ENCODE measurements around the gene UGT2B17. TPM values are rescaled to one million over a fixed set of nuclear protein-coding genes. Genes with fewer than 3 reads are reported as not detected.
"Not testable (repeated sequence)": the region's sequence is repeated elsewhere in the genome, so short reads cannot be mapped to it uniquely, and the experiment has no call there.

Gene UGT2B17
- polyA plus RNA-seq (ENCODE audit: insufficient read length in 3 of 3): not detected

DNA sequence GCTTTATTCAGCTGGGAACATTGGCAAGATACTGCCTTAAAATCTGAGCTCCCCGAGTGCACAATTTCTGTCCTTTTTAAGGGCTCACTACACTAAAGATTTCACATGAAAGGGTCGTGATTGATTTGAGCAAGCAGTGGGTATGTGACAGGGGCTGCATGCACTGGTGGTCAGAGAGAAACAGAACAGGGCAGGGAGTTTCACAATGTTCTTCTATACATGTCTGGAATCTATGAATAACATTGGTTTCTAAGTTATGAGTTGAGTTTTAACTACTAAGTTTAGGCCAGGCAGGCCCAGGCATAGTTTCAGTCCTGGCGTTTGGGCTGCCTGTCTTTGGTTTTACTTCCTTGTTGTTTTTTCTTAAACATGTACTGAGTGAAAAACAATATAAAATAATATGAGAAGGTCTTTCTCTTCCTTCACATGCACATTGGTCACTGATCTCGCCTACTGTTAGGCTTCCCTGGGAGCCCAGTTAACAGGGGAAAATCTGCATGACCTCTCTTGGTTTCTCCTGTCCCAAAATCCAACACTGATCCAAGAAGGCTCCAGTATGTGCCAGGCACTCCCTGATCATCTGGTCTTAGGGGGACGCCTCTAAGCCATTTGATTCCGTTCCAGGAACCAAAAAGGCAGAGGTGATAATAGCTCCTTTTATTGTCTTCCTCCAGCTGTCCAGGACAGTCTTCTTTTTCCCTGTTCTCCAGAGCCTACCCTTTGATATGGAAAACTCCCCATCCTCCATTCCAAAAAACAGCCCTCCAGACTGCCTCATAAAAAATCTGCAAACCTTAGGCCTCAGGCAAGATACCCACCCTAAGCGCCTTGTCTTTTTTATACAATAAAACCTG is at the start of gene UGT2B17:
TSS of gene UGT2B17 (minus strand) at position 51 of the 854 bp plus-strand sequence. CDS start 7,838 bp downstream, outside the sequence.
- DNase-seq (ENCODE audit: low read depth in 3 of 3, low spot score in 2 of 3): no peak

DNA sequence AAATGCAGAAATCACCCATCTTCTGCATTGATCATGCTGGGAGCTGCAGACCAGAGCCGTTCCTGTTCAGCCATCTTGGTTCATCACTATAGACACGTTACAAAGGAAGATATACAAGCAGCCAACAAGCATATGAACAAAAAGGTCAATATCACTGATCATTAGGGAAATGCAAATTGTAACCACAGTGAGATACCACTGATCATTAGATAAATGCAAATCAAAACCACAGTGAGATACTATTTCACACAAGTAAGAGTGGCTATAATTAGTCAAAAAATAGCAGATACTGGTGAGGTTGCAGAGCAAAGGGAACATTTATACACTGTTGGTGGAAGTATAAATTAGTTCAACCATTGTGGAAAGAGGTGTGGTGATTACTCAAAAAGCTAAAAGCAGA is 46.6 kb upstream of the UGT2B17 start:
- not testable (repeated sequence) for DNase-seq (ENCODE audit: low read depth in 3 of 3, low spot score in 2 of 3)

DNA sequence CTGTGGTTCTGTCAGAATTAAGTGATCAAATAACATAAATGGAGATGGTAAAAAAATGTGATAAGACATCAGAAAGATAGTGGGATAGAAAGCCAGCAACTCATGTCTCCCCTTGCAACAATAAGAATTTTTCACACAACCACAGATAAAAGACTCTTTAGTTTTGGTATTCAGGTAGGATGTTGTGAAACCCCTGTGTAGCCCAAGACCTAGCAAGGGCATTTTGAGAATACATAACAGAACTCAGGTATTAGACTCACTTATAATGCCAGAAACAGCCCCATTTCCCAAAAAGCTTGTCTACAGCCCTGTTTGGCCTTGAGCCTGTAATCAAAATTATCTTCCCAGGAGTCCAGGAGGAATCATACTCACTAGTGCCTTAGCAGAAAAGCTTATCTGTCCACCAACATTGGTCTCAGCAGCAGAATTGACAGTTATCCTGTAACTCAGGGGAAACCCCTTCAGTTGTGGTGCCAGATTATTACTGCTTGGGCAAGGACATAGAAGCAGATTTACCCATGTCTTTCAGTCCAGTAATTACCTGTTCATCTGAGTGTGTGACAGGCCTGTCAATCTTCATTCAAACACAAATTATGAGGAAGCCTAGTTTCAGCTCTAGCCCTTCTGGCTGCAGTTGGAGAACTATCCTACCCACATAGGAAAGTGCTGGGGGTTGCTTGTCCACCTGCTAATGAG is 41.0 kb upstream of the UGT2B17 start:
- DNase-seq (ENCODE audit: low read depth in 3 of 3, low spot score in 2 of 3): no peak

DNA sequence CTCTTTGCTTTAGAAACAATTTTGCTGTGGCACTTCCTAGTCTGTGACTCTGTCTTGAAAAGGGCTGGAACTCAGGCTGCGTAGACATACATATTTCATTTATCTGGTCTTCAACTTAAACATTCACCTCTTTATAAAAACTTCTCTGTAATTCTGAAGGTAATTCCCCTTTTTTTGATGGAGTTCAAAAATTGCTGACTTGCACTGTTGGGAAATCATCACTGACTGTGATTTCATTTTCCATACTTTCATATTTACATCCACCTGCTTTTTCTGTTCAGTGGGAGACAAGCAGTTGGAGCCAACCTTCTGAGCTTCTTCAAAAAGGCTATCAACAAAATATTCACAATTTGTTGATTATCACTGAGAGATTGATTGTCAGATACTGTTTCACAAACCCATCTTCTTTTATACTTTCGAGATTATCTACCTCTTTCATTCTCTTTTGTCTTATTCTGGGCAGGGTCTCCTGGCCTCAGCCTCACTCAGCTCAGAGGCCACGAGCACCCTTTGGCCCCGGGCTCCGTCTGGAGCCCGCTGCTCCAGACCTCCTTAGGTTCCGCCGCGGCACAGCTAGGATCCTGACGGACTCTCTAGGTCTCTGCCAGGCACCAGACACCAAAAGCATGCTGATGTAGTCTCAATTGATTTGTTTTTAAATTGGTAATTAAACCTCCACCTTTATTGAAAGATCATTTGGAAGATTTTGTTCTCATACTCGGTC is 39.7 kb upstream of the UGT2B17 start:
- no peak for DNase-seq (ENCODE audit: low read depth in 3 of 3, low spot score in 2 of 3)

DNA sequence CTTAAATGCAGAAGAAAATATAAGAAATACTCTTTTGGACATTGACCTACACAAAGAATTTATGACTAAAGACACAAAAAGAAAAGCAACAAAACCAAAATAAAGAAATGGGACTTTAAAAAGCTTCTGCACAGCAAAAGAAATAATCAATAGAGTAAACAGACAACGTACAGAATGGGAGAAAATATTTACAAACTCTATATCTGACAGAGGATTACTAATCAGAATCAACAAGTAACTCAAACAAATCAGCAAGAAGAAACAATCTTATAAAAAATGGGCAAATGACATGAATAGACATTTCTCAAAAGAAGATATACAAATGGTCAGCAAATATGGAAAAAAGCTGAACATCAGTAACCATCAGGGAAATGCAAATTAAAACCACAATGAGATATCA is 37.6 kb upstream of the UGT2B17 start:
- no peak for DNase-seq (ENCODE audit: low read depth in 3 of 3, low spot score in 2 of 3)

DNA sequence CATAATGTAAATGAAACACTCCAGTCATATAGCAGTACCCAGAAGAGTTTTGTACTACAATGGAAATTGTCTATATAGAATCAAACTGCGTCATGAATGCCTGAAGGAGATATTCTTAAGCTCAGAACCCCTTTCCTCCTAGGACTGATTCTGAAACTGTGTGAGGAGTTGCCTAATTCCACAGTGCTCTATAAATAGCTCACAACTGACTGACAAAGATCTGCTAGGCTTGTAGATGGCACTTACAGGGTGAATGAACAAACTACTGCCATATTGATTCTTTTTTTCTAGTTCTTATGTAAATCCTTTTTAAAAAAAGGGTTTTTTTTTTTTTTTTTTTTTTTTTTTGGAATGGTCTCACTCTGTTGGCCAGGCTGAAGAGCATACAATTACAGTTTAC is 30.1 kb upstream of the UGT2B17 start:
- no peak for DNase-seq (ENCODE audit: low read depth in 3 of 3, low spot score in 2 of 3)

DNA sequence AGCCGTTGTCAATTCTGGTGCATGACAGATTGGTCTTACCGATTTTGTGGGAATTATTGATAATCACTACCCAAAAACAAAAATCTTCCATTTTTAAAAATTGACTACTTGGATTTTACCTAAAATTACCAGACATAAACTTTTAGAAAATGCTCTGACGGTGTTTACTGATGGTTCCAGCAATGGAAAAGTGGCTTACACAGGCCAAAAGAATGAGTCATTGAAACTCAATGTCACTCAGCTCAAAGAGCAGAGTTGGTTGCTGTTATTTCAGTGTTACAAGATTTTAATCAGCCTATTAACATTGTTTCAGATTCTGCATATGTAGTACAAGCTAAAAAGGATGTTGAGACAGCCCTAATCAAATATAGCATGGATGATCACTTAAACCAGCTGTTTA is 23.0 kb upstream of the UGT2B17 start:
- no peak for DNase-seq (ENCODE audit: low read depth in 3 of 3, low spot score in 2 of 3)

DNA sequence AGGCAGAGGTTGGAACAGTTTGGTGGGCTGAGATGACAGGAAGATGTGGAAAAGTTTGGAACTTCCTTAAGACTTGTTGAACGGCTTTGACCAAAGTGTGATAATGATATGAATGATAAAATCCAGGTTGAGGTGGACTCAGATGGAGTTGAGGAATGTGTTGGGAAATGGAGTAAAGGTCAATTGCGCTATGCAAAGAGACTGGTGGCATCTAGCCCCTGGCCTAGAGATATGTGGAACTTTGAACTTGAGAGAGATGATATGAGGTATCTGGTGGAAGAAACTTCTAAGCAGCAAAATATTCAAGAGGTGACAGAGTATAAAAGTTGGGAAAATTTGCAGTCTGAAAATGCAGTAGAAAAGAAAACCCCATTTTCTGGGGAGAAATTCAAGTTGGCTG is 21.4 kb upstream of the UGT2B17 start:
- no peak for DNase-seq (ENCODE audit: low read depth in 3 of 3, low spot score in 2 of 3)

DNA sequence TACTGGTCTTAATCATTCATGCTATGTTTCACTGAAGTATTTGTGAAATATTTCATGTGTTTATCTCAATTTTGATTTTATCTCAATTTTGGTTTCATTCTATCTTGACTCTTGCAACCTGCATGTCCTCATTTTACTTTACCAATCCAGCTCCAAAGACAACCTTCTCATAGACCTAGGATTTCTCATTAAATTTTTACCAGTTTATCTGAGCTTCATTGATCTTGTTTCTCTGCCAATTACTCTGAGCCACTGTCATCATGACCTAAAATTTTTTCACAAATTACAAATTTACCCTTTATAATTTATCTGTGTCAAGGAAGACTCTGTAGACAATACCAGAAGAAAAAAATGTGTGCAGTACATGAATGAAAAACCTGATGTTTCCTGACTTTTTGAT is 18.6 kb upstream of the UGT2B17 start:
- DNase-seq (ENCODE audit: low read depth in 3 of 3, low spot score in 2 of 3): no peak

DNA sequence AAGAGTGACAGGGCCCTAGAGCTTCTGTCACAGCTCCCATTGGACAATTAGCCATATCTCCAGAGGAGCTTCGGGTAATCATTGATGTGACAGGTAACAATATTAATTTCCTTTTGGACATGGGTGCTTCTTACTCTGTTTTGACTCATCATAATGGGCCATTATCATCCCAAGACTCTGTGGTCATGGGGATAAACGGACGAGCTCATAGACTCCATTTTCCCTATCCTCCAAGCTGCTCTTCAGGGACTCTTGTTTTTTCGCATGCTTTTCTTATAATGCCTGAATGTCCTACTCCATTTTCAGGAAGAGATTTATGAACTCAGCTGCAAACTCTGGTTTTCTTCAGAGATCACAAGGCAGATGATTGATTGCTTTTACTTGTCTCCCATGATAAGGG is 17.0 kb upstream of the UGT2B17 start:
- no peak for DNase-seq (ENCODE audit: low read depth in 3 of 3, low spot score in 2 of 3)

DNA sequence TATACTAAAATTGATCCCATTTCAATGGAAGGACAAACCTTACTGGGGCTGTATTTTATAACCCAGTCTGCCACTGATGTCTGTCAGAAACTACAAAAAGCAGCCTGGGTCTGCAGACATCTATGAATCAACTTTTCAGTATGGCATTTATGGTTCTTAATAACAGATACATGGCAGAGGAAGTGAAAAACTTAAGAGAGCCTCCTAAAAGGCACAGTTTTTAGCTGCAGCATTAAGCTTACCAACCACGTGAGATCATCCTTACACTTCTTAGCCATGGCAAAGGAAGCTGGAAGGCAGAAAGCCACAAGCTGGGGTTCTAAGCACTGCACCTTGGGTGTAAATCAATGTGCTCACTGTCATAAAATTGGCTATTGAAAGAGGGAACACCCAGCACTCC is 16.6 kb upstream of the UGT2B17 start:
- DNase-seq (ENCODE audit: low read depth in 3 of 3, low spot score in 2 of 3): no peak

DNA sequence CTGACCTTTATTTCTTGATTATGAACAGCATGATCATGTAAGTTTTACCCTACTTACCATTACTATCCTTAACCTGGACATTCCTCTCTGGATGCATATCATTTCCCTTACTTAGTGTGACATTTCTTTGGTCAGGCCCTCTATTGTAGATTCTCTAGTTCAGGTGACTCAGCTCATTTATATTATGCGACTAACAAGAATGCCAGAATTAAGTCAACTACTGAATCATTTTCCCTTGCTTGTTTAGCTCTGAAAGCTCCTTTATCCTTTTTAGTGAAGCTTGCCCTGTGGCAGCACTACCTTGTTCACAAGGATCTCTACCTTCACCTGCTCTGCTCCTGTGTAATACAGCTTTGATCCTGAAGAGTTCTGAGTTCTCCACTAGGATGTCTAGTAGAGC is 15.1 kb upstream of the UGT2B17 start:
- DNase-seq (ENCODE audit: low read depth in 3 of 3, low spot score in 2 of 3): no peak

DNA sequence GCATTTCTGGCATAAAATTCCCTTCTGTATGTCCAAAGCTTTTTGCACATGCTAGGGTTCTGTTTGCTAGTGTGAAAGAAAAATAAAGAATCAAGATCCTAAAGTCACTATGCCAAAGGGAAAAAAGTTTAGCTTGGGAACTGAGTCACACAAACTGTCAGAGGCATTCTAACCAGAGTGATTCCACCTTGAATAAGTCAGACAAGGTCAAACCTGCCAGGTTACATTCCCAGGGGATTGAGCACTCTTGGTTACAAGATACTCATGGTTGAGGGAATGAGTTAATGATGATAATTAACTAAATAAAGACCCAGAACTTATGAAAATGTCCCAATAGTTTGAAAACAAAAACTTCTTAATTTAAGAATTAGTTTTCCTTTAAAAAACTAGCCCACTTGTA is 13.7 kb upstream of the UGT2B17 start:
- DNase-seq (ENCODE audit: low read depth in 3 of 3, low spot score in 2 of 3): no peak

DNA sequence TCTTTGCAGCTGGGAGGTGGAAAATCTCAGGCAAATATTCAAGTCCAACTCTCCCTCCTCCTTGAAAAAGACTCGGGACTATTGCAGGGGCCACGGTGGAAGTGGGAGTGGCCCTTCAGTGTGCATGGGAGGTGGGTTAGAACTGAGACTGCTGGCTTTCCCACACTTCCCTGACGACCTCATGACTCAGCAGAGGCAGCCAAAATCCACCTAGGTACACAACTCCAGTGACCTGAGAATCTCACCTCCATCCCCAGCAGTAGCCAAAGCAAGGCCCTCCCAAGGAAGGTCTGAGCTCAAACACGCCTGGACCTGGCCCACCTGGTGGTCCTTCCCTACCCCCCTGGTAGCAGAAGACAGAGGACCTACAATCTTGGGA is 6.2 kb upstream of the UGT2B17 start:
- no peak for DNase-seq (ENCODE audit: low read depth in 3 of 3, low spot score in 2 of 3)

DNA sequence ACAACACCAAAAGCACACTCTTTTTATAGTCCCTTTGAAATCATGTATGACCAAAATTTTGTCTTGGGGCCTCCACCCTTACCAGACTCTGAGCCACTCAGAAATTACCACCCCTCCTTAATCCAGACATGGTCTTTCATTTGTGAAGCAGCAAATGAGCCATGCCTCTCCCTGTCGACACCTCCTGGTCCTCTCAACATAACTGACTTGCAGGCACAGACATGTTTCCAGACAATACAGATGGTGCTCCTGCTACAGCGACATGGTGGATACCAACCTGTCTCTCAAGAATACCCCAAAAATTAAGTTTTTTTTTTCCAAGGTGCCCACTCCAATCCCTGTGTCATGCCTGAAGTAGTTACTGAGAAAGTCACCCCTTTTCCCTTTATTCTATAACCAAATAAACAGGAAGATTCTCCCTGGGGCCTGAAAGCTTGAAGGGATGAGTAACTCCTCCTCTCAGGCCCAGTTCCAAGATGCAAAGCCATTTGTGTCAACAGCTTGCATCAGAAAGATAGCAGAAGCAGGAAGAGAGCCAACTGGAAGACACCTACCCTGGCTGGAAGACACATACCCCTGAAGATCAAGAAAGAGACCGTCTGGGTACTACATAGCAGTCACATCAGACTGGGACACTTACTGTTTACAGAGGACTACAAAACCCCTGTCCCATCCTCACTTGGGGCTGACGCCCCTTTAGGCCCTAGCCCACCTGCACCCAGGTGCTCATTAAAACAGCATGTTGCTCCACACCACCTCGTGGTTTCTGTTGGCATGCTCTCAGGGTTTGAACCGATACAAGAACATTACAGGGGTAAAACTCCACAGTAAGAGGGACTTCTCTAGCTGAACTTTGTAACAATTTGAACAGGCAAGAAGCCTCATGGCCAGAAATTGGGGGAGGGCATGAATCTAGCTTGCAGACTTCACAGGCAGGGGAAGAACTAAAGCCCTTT is 5.5 kb upstream of the UGT2B17 start:
- no peak for DNase-seq (ENCODE audit: low read depth in 3 of 3, low spot score in 2 of 3)

DNA sequence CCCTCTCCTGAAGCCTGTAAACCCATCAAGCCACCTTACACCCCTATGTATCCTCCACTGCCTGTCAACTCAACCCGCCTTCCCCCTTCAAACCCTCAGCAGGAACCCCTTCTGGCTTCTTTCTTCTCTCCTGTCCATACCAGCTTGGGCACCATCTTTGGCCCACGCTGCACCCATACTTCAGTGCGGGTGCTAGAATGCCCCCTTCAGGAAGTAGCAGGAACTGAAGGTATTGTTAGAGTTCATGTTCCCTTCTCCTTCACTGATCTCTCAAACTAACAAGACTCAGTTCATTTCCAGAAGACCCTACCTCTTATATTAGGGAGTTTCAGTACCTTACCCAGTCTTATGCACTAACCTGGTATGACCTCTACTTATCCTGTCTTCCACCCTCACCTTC is 1.5 kb upstream of the UGT2B17 start:
- no peak for DNase-seq (ENCODE audit: low read depth in 3 of 3, low spot score in 2 of 3)

DNA sequence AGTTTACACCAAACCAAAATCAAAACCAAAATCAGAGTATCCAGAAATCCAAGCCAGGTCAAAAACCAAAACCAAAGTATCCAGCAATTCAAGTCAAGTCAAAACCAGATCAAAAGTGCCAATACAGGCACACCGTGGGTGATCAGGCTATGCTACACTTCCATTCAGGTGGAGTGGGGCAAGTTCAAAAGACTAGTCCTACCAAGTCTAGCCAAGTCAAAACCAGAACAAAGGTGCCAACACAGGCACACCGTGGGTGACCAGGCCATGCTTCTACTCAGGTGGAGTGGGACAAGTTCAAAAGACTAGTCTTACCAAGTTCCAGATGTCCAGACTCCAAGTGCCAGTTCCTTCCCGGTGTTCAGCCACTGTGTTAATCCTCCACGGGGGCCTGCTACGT is 486 bp downstream of the UGT2B17 start:
- not testable (repeated sequence) for DNase-seq (ENCODE audit: low read depth in 3 of 3, low spot score in 2 of 3)

DNA sequence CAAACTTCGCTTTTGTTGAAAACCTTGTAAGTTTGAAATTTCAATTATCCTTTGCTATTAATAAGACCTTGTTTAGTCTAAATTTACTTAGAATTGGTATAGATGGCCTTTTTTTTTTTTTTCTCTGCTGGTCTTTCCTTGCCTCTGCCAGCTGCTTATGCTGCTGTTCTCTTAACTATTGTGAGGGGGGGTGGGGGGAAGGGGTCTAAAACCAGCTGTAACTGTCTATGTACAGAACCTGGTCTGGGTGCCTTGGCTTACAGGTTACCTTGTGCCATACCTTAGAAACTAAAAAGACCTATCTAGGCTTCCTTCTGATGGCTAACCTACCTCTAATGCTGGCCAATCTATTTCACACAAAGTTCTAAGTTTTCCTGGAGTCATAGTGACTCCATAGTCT is 1.0 kb downstream of the UGT2B17 start:
- no peak for DNase-seq (ENCODE audit: low read depth in 3 of 3, low spot score in 2 of 3)

DNA sequence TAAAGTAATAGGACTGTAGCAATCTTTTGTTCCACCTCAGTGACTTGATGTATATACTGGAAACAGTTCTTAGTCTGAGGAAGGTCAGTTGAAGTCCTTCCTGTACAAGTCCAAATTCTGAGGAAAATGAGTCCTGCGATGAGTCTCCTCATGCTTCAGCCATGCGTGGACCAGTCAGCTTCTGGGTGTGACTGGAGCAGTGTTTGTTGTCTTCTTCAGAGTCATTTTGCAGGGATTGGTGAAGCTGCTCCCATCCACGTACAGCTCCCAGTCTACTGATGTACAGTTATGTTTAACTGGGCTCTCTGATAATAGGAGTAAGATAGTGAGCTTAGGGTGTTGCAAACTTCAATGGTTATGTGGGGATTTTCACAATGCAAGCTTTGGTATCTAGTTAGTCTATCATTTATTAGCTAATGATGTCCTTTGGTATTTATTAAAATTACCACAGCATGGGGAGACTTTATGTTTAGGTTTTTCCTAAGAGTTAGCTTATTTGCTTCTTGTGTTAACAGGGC is 3.4 kb downstream of the UGT2B17 start:
- DNase-seq (ENCODE audit: low read depth in 3 of 3, low spot score in 2 of 3): no peak

DNA sequence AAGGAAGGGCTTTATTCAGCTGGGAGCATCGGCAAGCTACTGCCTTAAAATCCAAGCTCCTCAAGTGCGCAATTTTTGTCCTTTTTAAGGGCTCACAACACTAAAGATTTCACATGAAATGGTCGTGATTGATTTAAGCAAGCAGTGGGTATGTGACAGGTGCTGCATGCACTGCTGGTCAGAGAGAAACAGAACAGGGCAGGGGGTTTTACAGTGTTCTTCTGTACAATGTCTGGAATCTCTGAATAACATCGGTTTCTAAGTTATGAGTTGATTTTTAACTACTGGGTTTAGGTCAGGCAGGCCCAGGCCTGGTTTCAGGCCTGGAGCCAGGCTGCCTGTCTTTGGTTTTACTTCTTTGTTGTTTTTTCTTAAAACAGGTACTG is 6.0 kb downstream of the UGT2B17 start:
- no peak for DNase-seq (ENCODE audit: low read depth in 3 of 3, low spot score in 2 of 3)

Measured in right renal cortex interstitium (tissue), 3 donors.